ENCODE results near the gene EXD2. TPM values are rescaled to one million over a fixed set of nuclear protein-coding genes. Genes with fewer than 3 reads are reported as not detected.

The EXD2 gene
- total RNA-seq, 2 donors from 2014 or later, result 14.6 to 16.7 TPM

DNA sequence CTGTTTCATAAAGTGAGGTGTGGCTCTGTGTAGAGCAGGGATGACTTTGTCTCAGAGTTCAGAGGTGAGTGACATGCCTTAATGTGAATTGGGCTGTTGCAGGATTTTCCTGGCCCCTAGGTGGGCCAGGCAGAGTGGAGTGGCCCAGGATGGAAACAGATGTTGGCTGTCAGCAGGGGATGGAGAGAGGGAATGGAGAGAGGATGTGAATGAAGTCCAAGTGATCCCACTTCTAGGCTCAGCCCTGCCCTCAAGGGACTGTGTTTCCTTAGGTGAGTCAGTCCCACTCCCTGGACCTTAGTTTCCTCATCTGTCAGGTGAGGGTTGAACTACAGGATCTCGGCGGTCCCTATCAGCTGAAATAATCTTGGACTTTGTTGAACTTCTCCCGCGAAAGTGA, 76.2 kb downstream of the EXD2 start:
- DNase-seq (ENCODE audit: low spot score), result no peak
- TF ChIP-seq CTCF (IDR thresholded peaks at IDR 0.05), result no peak
- H3K27ac ChIP-seq, result peak overlapping the region; percentile 51 to 71

GRCh38 chr14:69268223-69268622, 76.9 kb downstream of the EXD2 start:
- DNase-seq (ENCODE audit: low spot score), result no peak
- no peaks in the 10 kb centered on the region for H3K36me3 ChIP-seq
- peak overlapping the region; percentile 51 to 71 for H3K27ac ChIP-seq
- TF ChIP-seq CTCF (IDR thresholded peaks at IDR 0.05), result no peak
- no peaks in the 10 kb centered on the region for H3K9me3 ChIP-seq
- H3K4me3 ChIP-seq, result no peak overlapping the region
- H3K27me3 ChIP-seq, result no peaks in the 10 kb centered on the region
- peaks cover 0 to 70% of the 10 kb centered on the region in 2 donors for H3K4me1 ChIP-seq

More for the DNA sequence above, 76.2 kb downstream of the EXD2 start:
- Histone ChIP-seq H3K36me3 (no peaks in the 10 kb centered on the region), H3K9me3 (no peaks in the 10 kb centered on the region), H3K27me3 (no peaks in the 10 kb centered on the region), H3K4me1 (peaks cover 0 to 77% of the 10 kb centered on the region in 2 donors), H3K4me3 (no peak overlapping the region)

DNA sequence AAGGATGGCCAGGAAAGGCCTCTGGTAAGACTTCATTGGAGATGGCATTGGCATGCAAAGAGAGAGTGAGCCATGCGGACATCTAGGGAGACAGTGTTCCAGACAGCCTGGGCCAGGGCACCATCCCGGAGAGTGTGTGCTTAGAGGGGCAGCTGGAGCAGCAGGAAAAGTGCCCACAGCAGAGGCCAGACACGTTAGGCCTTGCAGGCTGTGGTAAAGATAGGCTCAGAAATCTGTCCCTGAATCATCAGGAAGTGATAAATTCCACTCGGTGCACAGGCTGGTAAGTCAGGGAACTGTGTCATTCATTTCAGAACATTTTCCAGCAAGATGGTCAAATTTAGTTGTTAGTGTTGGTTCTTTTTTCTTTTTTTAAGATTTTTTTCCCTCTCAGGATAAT, 77.5 kb downstream of the EXD2 start:
- no peaks in the 10 kb centered on the region for H3K9me3 ChIP-seq
- H3K27ac ChIP-seq, result peak overlapping the region; percentile 51 to 71
- no peak for TF ChIP-seq CTCF (IDR thresholded peaks at IDR 0.05)
- H3K4me3 ChIP-seq, result no peak overlapping the region
- no peaks in the 10 kb centered on the region for H3K36me3 ChIP-seq
- DNase-seq (ENCODE audit: low spot score), result no peak
- H3K27me3 ChIP-seq, result no peaks in the 10 kb centered on the region
- H3K4me1 ChIP-seq, result peaks cover 0 to 70% of the 10 kb centered on the region in 2 donors

DNA sequence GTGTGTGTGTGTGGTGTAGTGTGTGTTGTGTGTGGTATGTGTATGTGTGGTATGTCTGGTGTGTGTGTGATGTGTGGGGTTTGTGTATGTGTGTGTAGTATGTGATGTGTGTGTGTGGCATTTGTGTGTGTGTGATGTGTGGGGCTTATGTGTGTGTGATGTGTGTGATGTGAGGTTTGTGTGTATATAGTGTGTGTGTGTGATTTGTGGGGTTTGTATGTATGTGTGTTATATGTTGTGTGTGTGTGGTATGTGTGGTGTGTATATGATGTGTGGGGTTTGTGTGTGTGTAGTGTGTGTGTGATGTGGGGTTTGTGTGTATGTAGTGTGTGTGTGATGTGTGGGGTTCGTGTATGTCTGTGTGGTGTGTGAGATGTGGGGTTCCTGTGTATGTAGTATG, 78.1 kb downstream of the EXD2 start:
- Histone ChIP-seq H3K27ac (peak overlapping the region in 1 of 2 donors; percentile 71), H3K9me3 (no peaks in the 10 kb centered on the region), H3K36me3 (no peaks in the 10 kb centered on the region), H3K4me1 (peaks cover 0 to 68% of the 10 kb centered on the region in 2 donors), H3K4me3 (no peak overlapping the region), H3K27me3 (no peaks in the 10 kb centered on the region)
- TF ChIP-seq CTCF (IDR thresholded peaks at IDR 0.05), result no peak
- no peak for DNase-seq (ENCODE audit: low spot score)

DNA sequence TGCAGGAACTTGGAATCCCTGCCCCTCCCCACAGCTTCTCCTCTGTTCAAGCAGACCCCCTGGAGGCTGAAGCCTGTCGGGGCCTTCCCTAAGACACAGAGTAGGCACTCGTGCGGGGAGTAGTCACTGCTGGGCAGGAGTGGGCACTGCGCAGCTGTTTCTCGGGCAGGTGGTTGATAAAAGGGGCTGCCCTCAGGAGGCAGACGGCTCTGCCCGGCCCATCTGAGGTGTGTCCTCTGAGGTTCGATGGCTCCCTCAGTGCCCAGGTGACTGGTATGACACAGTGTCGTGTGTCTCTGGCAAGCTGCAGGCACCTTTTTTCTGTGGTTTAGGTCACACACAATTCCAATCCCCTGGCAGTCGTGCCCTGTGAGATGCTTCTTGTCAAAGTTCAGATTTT, 78.8 kb downstream of the EXD2 start:
- H3K27me3 ChIP-seq, result no peaks in the 10 kb centered on the region
- no peak for TF ChIP-seq CTCF (IDR thresholded peaks at IDR 0.05)
- peaks cover 0 to 68% of the 10 kb centered on the region in 2 donors for H3K4me1 ChIP-seq
- DNase-seq (ENCODE audit: low spot score), result no peak
- no peak overlapping the region for H3K4me3 ChIP-seq
- no peaks in the 10 kb centered on the region for H3K36me3 ChIP-seq
- no peak overlapping the region for H3K27ac ChIP-seq
- no peaks in the 10 kb centered on the region for H3K9me3 ChIP-seq
